ENCODE results near the gene ZSCAN22.
A peak's percentile ranks its signal among the peaks of the same experiment; 100 is the strongest.

DNA sequence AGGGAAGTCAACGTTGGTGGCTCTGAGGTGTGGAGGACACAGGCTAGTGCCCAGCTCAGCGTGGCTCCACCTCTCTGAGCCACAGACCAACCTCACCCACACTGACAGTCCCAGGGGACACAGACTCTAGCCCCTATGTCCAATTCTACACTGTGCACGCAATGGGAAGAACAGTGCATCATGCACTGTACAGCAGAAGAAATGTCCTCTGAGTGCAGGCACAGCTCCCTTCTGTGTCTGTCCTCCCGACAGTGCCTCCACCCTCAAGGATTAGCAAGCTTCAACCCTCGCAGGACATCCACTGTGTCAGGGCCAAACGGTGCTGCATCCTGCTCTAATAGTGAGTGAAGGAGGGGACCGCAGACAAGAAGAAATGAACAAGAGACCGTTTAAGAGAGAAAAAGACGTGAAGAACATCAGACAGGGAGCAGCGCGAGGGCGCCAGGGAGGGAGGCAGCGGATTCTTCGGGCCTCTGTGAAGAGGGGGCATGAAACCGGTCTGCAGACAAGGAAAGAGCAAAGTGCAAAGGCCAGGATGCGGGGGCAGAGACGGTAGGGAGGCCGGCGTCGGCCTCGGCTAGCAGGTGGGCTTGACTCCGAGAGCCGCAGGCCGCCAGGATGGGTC is 53.4 kb downstream of the ZSCAN22 start:
- TF ChIP-seq, protein P1, sequence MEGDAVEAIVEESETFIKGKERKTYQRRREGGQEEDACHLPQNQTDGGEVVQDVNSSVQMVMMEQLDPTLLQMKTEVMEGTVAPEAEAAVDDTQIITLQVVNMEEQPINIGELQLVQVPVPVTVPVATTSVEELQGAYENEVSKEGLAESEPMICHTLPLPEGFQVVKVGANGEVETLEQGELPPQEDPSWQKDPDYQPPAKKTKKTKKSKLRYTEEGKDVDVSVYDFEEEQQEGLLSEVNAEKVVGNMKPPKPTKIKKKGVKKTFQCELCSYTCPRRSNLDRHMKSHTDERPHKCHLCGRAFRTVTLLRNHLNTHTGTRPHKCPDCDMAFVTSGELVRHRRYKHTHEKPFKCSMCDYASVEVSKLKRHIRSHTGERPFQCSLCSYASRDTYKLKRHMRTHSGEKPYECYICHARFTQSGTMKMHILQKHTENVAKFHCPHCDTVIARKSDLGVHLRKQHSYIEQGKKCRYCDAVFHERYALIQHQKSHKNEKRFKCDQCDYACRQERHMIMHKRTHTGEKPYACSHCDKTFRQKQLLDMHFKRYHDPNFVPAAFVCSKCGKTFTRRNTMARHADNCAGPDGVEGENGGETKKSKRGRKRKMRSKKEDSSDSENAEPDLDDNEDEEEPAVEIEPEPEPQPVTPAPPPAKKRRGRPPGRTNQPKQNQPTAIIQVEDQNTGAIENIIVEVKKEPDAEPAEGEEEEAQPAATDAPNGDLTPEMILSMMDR (IDR thresholded peaks at IDR 0.05; ENCODE audit: poor library complexity, severe bottlenecking): no peak
- TF ChIP-seq, protein P2, sequence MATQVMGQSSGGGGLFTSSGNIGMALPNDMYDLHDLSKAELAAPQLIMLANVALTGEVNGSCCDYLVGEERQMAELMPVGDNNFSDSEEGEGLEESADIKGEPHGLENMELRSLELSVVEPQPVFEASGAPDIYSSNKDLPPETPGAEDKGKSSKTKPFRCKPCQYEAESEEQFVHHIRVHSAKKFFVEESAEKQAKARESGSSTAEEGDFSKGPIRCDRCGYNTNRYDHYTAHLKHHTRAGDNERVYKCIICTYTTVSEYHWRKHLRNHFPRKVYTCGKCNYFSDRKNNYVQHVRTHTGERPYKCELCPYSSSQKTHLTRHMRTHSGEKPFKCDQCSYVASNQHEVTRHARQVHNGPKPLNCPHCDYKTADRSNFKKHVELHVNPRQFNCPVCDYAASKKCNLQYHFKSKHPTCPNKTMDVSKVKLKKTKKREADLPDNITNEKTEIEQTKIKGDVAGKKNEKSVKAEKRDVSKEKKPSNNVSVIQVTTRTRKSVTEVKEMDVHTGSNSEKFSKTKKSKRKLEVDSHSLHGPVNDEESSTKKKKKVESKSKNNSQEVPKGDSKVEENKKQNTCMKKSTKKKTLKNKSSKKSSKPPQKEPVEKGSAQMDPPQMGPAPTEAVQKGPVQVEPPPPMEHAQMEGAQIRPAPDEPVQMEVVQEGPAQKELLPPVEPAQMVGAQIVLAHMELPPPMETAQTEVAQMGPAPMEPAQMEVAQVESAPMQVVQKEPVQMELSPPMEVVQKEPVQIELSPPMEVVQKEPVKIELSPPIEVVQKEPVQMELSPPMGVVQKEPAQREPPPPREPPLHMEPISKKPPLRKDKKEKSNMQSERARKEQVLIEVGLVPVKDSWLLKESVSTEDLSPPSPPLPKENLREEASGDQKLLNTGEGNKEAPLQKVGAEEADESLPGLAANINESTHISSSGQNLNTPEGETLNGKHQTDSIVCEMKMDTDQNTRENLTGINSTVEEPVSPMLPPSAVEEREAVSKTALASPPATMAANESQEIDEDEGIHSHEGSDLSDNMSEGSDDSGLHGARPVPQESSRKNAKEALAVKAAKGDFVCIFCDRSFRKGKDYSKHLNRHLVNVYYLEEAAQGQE (IDR thresholded peaks at IDR 0.05; ENCODE audit: borderline replicate concordance): no peak
- TF ChIP-seq POLR2AphosphoS5 (IDR thresholded peaks at IDR 0.05): no peak
- TF ChIP-seq EZH2 (IDR thresholded peaks at IDR 0.05; ENCODE audit: borderline replicate concordance, insufficient read depth, low read length, poor library complexity, severe bottlenecking): no peak
- TF ChIP-seq RAD21 (conservative IDR thresholded peaks at IDR 0.05): peak; percentile 35
- no peak for TF ChIP-seq MXI1 (conservative IDR thresholded peaks at IDR 0.05; ENCODE audit: poor library complexity, severe bottlenecking)
- TF ChIP-seq EP300 (conservative IDR thresholded peaks at IDR 0.05; ENCODE audit: poor library complexity, severe bottlenecking): no peak

Data from neural cell (in vitro differentiated cells).